WTC11 (cell line): Measurements from ENCODE around the gene CCL4. TPM values are rescaled to one million over a fixed set of nuclear protein-coding genes. Genes with fewer than 3 reads are reported as not detected.

Source experiments
- ATAC-seq: fragments of 200-7000 bp; cut with Tn5 transposase; 2 replicates; pipeline ENCODE4 v1.10.0; 2021; ENCODE audit warnings: mild to moderate bottlenecking, moderate library complexity
- CTCF ChIA-PET: fragments of 300-600 bp; sonication (Branson Sonifier 250); formaldehyde crosslinking; loops from one replicate; lab custom pipeline; 2021; ENCODE audit warnings: antibody characterized with exemption; lab: Charles Lee
- POLR2A ChIA-PET: fragments of 350-600 bp; sonication (Branson Sonifier 250); formaldehyde crosslinking; loops from one replicate; lab custom pipeline; 2021; ENCODE audit warnings: antibody characterized with exemption; lab: Charles Lee
- DNase-seq: peaks from one replicate; pipeline ENCODE4 v3.0.0; 2021; ENCODE audit warnings: low spot score
- H3K27ac Mint-ChIP-seq: 2 replicates; pipeline ENCODE4 v1.8.0; 2021; ENCODE audit warnings: mixed read lengths
- H3K27me3 Mint-ChIP-seq: 2 replicates; pipeline ENCODE4 v1.8.0; 2021; ENCODE audit warnings: low read depth, mild to moderate bottlenecking, moderate library complexity, mixed read lengths
- H3K36me3 Mint-ChIP-seq: 2 replicates; pipeline ENCODE4 v1.8.0; 2021; ENCODE audit warnings: mixed read lengths
- H3K4me1 Mint-ChIP-seq: 2 replicates; pipeline ENCODE4 v1.8.0; 2022; ENCODE audit warnings: mixed read lengths
- H3K4me3 Mint-ChIP-seq: 2 replicates; pipeline ENCODE4 v1.8.0; 2021; ENCODE audit warnings: mild to moderate bottlenecking, moderate library complexity, mixed read lengths
- H3K9me3 Mint-ChIP-seq: 2 replicates; pipeline ENCODE4 v1.8.0; 2021; ENCODE audit warnings: mixed read lengths
- AFF4 ChIP-seq: sonication (generic); formaldehyde crosslinking; IDR thresholded peaks from 2 replicates; pipeline ENCODE4 v1.8.1; 2023; ENCODE audit warnings: mild to moderate bottlenecking, missing genetic modification reagents, borderline replicate concordance
- ATF6 ChIP-seq: sonication (generic); formaldehyde crosslinking; IDR thresholded peaks from 2 replicates; pipeline ENCODE4 v1.8.1; 2023; ENCODE audit warnings: mild to moderate bottlenecking, missing genetic modification reagents
- CBFB ChIP-seq: sonication (generic); formaldehyde crosslinking; IDR thresholded peaks from 2 replicates; pipeline ENCODE4 v1.8.1; 2022; ENCODE audit warnings: mild to moderate bottlenecking, low read depth, missing genetic modification reagents
- CREM ChIP-seq: sonication (generic); formaldehyde crosslinking; IDR thresholded peaks from 2 replicates; pipeline ENCODE4 v1.8.1; 2022; ENCODE audit warnings: mild to moderate bottlenecking, missing genetic modification reagents, moderate library complexity
- MAX ChIP-seq: sonication (generic); formaldehyde crosslinking; IDR thresholded peaks from 2 replicates; pipeline ENCODE4 v1.8.0; 2022; ENCODE audit warnings: mild to moderate bottlenecking, missing genetic modification reagents
- MXD4 ChIP-seq: fragments of 250-450 bp; sonication (Bioruptor Pico); IDR thresholded peaks from 2 replicates; pipeline ENCODE4 v1.8.0; 2021; ENCODE audit warnings: mild to moderate bottlenecking, moderate library complexity, borderline replicate concordance
- NFE2L1 ChIP-seq: sonication (generic); formaldehyde crosslinking; IDR thresholded peaks from 2 replicates; pipeline ENCODE4 v1.8.1; 2023; ENCODE audit warnings: missing genetic modification reagents
- OVOL2 ChIP-seq: fragments of 250-450 bp; sonication (Bioruptor Pico); IDR thresholded peaks from 2 replicates; pipeline ENCODE4 v1.9.0; 2021; ENCODE audit warnings: mild to moderate bottlenecking, borderline replicate concordance
- RORB ChIP-seq: fragments of 250-450 bp; sonication (Bioruptor Pico); IDR thresholded peaks from 2 replicates; pipeline ENCODE4 v1.9.0; 2021; ENCODE audit warnings: mild to moderate bottlenecking
- ZNF281 ChIP-seq: sonication (generic); formaldehyde crosslinking; IDR thresholded peaks from 2 replicates; pipeline ENCODE4 v1.8.0; 2023; ENCODE audit warnings: mild to moderate bottlenecking, missing genetic modification reagents
- total RNA-seq: library from RNA; stranded (reverse); gene quantifications from 3 replicates; pipeline ENCODE4 v1.2.3, GENCODE V29; 2021
- TF ChIP-seq, protein P1 (sequence below): sonication (generic); formaldehyde crosslinking; conservative IDR thresholded peaks from 2 replicates; pipeline ENCODE4 v1.8.1; 2022; ENCODE audit warnings: mild to moderate bottlenecking, missing genetic modification reagents

CCL4 gene
- total RNA-seq, 1 experiment from 2014 or later = 0.48 TPM

- TF ChIP-seq AFF4 (CRISPR knock-in tag) (no peak), MXD4 (no peak), ZNF281 (CRISPR knock-in tag) (no peak)
Observed at GRCh38 chr17:36055921-36056520, 47.6 kb upstream of the CCL4 start (continued).

DNA sequence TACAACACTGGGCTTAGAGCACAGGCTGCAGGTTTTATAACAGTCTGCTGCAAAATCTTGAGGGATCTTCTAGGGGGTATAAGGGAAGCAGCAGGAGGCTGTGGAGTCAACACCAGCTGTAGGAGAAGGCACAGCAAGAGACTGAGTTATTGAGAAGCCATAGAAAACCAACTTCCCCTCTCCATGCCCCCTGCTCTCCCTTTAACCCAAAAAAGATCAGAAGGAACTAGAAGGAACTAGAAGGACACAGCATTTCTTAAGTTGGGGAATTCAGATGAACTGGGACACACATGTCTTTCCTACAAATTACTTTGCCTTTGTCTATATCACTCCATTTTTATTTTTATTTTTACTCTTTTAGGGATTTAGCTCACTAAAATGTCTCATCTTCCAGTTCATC is 45.7 kb upstream of the CCL4 start:
- no peaks in the 10 kb centered on the region for H3K36me3 Mint-ChIP-seq
- H3K27me3 Mint-ChIP-seq = no peaks in the 10 kb centered on the region
- no peaks in the 10 kb centered on the region for H3K4me1 Mint-ChIP-seq
- ChIA-PET CTCF (interaction anchor here (0.7 to 1.5 kb wide), 2 partner anchors 15 to 82 kb away, joined by 5 to 6 read pairs; no protein-coding TSS in a partner anchor), POLR2A (no interaction called here)
- H3K27ac Mint-ChIP-seq = no peak overlapping the region
- TF ChIP-seq ATF6 (CRISPR knock-in tag) = no peak
- H3K4me3 Mint-ChIP-seq = no peak overlapping the region
- no peak for DNase-seq
- ATAC-seq = no peak
- peaks cover 4% of the 10 kb centered on the region for H3K9me3 Mint-ChIP-seq

DNA sequence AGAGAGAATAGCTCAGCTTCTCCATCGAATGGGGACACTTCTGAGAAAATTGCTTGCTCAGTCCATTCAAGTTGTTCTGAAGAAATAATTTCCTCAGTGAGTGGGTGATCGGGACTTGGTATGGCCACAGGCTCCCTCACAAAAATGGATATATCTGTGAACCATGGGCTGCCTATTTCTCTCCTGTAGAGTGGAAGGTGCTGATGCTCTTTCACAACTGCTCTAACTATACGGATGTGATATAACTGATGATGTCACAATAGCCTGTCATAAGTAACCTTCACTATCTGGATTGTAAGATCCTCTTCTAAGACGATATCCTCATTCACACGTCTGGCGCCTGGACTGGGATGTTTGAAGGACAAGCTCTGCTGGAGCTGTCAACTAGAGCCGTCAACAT is 44.2 kb upstream of the CCL4 start:
- ATAC-seq = no peak
- no peak overlapping the region for H3K4me3 Mint-ChIP-seq
- H3K36me3 Mint-ChIP-seq = no peaks in the 10 kb centered on the region
- TF ChIP-seq NFE2L1 (CRISPR knock-in tag) (no peak), RORB (CRISPR knock-in tag) (no peak), MAX (CRISPR knock-in tag) (no peak), CBFB (CRISPR knock-in tag) (no peak), CREM (no peak), OVOL2 (CRISPR knock-in tag) (no peak)
- TF ChIP-seq, protein P1, sequence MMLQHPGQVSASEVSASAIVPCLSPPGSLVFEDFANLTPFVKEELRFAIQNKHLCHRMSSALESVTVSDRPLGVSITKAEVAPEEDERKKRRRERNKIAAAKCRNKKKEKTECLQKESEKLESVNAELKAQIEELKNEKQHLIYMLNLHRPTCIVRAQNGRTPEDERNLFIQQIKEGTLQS (CRISPR knock-in tag) = no peak
- TF ChIP-seq, all 79 proteins: peak for 0
- Mint-ChIP-seq H3K27me3 (no peaks in the 10 kb centered on the region; the same call in 1 of the 2 replicates), H3K4me1 (no peaks in the 10 kb centered on the region), H3K27ac (no peak overlapping the region), H3K9me3 (peaks cover 4% of the 10 kb centered on the region)
- POLR2A ChIA-PET = interaction anchor here (0.6 kb wide), 1 partner anchor 17 kb away, joined by 3 read pairs; no protein-coding TSS in a partner anchor
- no peak for DNase-seq
- CTCF ChIA-PET = interaction anchor here (1.4 to 2.9 kb wide), 2 partner anchors 13 to 424 kb away, joined by 3 to 15 read pairs; no protein-coding TSS in a partner anchor
